T-helper 22 cell (primary cell): ENCODE measurements around the gene PARK7.
A peak's percentile ranks its signal among the peaks of the same experiment; 100 is the strongest.
"Not testable (repeated sequence)": the region's sequence is repeated elsewhere in the genome, so short reads cannot be mapped to it uniquely, and the experiment has no call there.

Experiments used
- DNase-seq: peaks from one replicate; pipeline ENCODE4 v3.0.0-alpha.2; 2020; ENCODE audit warnings: low read depth

The PARK7 gene

GRCh38 chr1:7961216-7962013 is at the start of gene PARK7:
TSS of gene PARK7 (plus strand) at chr1:7961711. CDS start at chr1:7962786, 1,075 bp downstream.
- DNase-seq: peak; percentile 100

GRCh38 chr1:7912145-7912544 is 49.4 kb upstream of the PARK7 start:
- DNase-seq: no peak

- no peak for DNase-seq
Observed at GRCh38 chr1:7912743-7913557, 48.6 kb upstream of the PARK7 start.

DNA sequence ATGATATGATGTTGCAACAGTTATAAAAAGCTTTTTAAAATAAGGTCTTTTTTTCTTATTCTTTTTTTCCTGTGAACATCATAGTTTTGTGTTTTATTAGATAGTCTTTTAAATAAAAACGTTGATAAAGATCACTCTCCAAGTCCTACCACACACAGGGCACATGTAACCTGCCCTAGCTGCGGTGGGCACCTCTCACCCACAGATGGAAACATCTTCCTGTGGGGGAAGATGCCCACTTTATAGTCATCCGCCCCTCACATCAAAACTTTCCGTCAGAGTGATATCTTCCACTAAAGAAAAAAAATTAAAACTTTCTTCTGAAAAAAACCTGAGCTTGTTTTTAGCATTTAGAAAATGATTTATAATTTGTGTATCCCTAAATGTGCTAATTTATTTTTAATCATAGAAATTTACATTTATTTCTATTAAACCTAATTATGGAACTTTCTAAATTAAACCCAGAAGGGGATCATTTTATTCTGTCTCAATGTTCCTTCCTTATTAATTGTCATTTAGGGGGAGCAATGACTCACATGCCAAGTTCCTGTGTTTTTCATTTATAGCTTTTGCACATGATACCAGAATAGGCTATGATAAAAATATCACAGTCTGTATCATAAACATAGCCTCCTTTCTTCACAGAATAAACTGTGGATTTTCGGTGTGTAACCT is 45.5 kb upstream of the PARK7 start:
- DNase-seq: no peak

- DNase-seq: no peak
Observed at GRCh38 chr1:7916501-7916830, 45.0 kb upstream of the PARK7 start.

GRCh38 chr1:7917971-7918370 is 43.5 kb upstream of the PARK7 start:
- not testable (repeated sequence) for DNase-seq

- DNase-seq: no peak
Observed at GRCh38 chr1:7919880-7920279, 41.6 kb upstream of the PARK7 start.

GRCh38 chr1:7921796-7922195 is 39.7 kb upstream of the PARK7 start:
- DNase-seq: no peak

GRCh38 chr1:7922301-7922700 is 39.2 kb upstream of the PARK7 start:
- no peak for DNase-seq

DNA sequence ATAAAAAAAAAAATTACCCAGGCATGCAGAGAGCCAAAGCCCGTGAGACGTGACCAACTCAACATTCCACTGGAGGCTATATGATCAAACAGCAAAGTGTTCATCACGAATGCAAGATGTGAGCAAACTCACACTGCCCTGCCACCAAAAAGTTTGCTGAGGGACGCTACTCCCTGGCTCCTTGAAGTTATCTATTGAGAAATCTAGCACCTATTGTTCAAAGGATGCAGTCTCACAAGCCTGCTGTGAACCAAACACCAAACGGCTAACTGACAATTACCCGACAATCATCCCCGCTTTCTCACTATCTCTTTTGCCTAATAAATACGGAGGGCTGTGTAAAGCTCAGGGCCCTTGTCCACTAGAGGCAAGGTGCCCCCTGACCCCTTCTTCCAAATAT is 34.5 kb upstream of the PARK7 start:
- not testable (repeated sequence) for DNase-seq

DNA sequence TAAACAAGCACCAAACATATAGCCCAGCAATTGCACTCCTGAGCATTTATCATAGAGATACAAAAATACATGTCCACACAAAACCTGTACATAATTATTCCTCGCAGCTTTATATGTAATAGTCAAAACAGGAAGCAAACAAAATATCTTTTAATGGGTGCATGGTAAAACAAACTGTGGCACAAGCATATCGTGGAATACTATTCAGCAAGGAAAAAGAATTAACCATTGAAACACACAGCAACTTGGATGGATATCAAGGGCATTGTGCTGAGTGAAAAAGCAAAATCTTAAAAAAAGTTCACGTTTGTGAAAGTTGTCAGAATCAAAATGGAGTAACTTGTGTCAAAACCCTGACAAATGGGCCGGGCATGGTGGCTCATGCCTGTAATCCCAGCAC is 33.3 kb upstream of the PARK7 start:
- DNase-seq: no peak

GRCh38 chr1:7929637-7930036 is 31.9 kb upstream of the PARK7 start:
- no peak for DNase-seq

DNA sequence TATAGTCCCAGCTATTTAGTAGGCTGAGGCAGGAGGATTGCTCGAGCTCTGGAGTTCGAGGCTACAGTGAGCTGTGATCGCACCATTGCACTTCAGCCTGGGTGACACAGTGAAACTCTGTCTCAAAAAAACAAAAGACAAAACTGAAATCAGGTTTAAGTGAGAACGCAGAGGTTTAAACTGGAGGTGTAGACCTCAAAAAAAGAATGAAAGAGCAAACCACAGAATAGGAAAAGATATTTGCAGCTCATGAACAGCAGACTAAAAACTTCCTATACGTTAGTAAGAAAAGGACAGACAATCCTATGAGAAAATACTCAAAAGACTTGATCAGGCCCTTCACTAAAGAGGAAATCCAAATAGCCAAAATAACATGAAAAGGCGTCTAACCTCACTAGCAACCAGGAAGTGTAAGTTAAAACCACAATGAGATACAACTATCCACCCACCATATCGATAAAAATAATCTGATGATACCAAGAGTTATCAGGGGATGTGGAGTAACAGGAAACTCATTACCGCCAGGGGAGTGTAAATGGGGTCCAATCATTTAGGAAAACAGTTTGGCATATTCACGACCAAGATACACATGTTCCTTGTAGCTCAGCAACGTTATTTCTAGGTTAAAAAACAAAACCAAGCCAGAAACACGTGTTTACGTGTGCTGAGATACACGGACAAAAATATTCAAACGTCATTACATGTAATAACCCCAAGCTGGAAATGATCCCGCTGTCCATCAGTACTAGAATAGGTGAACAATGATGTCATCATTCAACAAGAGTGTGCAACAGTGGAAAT is 30.7 kb upstream of the PARK7 start:
- no peak for DNase-seq

GRCh38 chr1:7931446-7931812 is 30.1 kb upstream of the PARK7 start:
- DNase-seq: no peak

GRCh38 chr1:7932524-7933138 is 28.9 kb upstream of the PARK7 start:
- DNase-seq: no peak

GRCh38 chr1:7938070-7938469 is 23.4 kb upstream of the PARK7 start:
- no peak for DNase-seq

GRCh38 chr1:7940034-7940433 is 21.5 kb upstream of the PARK7 start:
- no peak for DNase-seq

DNA sequence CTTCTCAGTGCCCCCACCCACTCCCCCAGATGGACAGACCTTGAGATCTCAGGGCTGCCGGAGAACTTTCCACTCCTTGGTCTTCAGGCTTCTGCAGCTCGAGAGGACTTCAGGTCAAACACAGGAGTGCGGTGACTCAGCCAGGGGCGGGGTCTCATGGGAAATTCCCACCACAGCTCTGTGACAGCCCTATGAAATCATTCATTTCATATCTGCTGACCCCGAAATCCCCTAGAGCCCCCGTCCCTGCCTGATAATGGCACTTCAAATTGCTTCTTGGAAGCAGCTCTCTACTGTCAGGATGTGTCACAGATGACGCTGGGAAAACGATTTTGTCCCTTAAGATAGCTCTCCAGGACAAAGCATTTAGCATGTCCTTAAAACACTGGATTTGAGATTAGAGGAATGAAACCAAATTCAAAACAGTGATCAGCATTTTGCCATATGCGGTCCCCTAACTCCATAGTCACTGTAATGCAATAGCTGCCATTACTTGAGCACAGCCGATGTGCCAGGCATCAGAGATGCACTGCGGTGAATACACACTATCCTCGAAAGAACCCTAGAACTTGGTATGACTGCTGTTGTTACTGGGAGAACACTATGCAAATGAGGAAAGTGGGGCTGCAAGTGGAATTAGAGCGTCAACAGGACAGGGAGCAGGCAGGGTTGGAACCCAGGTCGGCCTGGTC is 20.6 kb upstream of the PARK7 start, which contains the start of gene TNFRSF9:
Gene TNFRSF9, minus strand, starts transcription at position 95 of the 692 bp plus-strand sequence. CDS start 845 bp downstream, outside the sequence.
- DNase-seq: peak; percentile 59

DNA sequence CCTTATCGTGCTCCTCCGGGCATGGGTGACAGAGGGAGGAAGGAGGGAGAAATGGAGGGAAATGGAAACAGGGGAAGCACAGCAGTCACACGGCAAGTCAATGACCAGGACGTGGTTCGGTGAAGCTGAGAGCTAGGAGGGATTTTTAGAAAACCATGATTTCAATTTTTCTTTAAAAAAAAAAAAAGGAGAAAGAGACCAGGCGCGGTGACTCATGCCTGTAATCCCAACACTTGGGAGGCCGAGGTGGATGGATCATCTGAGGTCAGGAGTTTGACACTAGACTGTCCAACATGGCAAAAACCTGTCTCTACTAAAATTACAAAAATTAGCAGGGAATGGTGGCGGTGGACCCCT is 20.1 kb upstream of the PARK7 start:
- no peak for DNase-seq

DNA sequence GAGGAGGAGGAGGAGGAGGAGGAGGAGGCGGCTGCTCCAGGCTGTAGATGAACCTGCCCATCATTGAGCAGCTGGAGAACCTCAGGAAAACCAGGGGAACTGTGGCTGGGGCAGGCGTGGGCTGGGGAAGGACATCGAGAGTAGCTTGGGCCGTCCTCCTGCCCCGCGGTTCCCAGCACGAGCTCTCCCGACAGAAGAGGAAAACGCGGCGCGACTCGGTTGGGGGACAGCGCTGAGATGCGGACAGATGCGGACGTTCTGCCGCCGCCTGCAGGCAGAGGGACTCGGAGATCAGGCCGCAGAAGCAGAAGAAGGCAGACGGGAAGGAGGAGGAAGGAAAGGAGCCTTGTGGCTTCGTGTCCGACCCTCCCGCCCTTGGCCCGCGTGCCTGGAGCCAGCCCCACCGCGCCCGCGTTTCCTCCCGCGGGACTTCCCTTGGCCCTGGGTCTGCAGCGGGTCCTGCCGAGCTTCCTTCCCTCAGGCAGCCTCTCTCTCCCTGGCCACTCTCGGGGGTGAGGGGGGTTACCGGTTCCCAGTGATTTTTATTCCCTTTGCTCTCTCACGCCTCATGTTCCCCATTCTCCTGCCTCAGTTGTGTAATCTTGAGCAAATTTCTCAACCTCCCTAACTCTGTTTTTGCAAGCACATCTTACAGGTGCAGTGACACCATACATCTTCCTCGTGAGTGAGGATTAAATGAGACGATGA is 19.1 kb upstream of the PARK7 start:
- DNase-seq: no peak
